Sigmoid colon (tissue), 7 donors: ENCODE results near the gene DNMT1. TPM values are rescaled to one million over a fixed set of nuclear protein-coding genes. Genes with fewer than 3 reads are reported as not detected.
A peak's percentile ranks its signal among the peaks of the same experiment; 100 is the strongest.

ENCODE experiments used
- DNase-seq: peaks from one replicate; pipeline ENCODE4 v3.0.0-alpha.2; 2019
- H3K27ac ChIP-seq, 4 donors: fragments of 200-600 bp; sonication (generic); one replicate each; pipeline ENCODE4 v1.5.1; 2016 to 2019; ENCODE audit warnings: mild to moderate bottlenecking in 1 of 4
- H3K27me3 ChIP-seq, 3 donors: fragments of 200-600 bp; sonication (generic); one replicate each; pipeline ENCODE4 v1.5.1; 2019; ENCODE audit warnings: mild to moderate bottlenecking in 1 of 3
- H3K36me3 ChIP-seq, 4 donors: fragments of 200-600 bp; sonication (generic); one replicate each; pipeline ENCODE4 v1.5.1; 2016 to 2019
- H3K4me1 ChIP-seq, 4 donors: fragments of 200-600 bp; sonication (generic); one replicate each; pipeline ENCODE4 v1.5.1; 2017 to 2019
- H3K4me3 ChIP-seq, 4 donors: fragments of 200-600 bp; sonication (generic); one replicate each; pipeline ENCODE4 v1.5.1; 2017 to 2019; ENCODE audit warnings: mild to moderate bottlenecking in 2 of 4, moderate library complexity in 1 of 4
- H3K9me3 ChIP-seq, 4 donors: fragments of 200-600 bp in 3 of 4; sonication (generic) in 3 of 4; one replicate each; pipeline versions ENCODE4 v1.5.1 to v1.6.1; 2013 to 2019
- CTCF ChIP-seq, 4 experiments: fragments of 450-650 bp in 3 of 4; fragments of 200-600 bp in 1 of 4; IDR thresholded peaks; one replicate each; pipeline ENCODE4 v1.5.1; 2016 to 2019; ENCODE audit warnings: antibody characterized with exemption in 4 of 4, mild to moderate bottlenecking in 3 of 4, moderate library complexity in 2 of 4
- EP300 ChIP-seq, 4 donors: sonication (generic); formaldehyde crosslinking; IDR thresholded peaks; one replicate each; pipeline ENCODE4 v1.6.1; 2017; ENCODE audit warnings: antibody characterized with exemption in 4 of 4
- POLR2A ChIP-seq, 2 donors: fragments of 450-650 bp; IDR thresholded peaks; one replicate each; pipeline ENCODE4 v1.6.1; 2016; ENCODE audit warnings: antibody characterized with exemption in 2 of 2, mild to moderate bottlenecking in 2 of 2, moderate library complexity in 2 of 2
- POLR2AphosphoS5 ChIP-seq, 4 donors: sonication (generic); formaldehyde crosslinking; IDR thresholded peaks; one replicate each; pipeline ENCODE4 v1.6.1; 2017; ENCODE audit warnings: antibody characterized with exemption in 4 of 4
- WGBS, 2 donors: extraction: QIAGEN DNeasy Blood & Tissue Kit; methylation state at CpG; one replicate each; pipeline ENCODE4 v1.1.7; 2013; 5-methylcytosine and 5-hydroxymethylcytosine counted together
- intact Hi-C: fragments of 100-400 bp; cut with DNase I; formaldehyde crosslinking; loops from one replicate; pipeline ENCODE4 v1.15.1; 2023
- polyA plus RNA-seq, 3 donors: library from polyadenylated mRNA; stranded (reverse); fragments of 200-250 nt; gene quantifications; one replicate each; pipeline ENCODE4 v1.2.3, GENCODE V29; 2013
- total RNA-seq, 4 donors: library from RNA; depleted of rRNA; stranded (reverse); fragments of >200 nt; gene quantifications; one replicate each; pipeline ENCODE4 v1.1.0, GENCODE V29; 2016
- donor health status: healthy with polysubstance abuse.
- donor health status: Bipolar disorder and iron deficiency.
- donor health status: healthy.

DNMT1 gene
- total and polyA plus RNA-seq, 7 donors, result 12.0 to 47.9 (median 24.5) TPM

GRCh38 chr19:10122045-10122444 is 72.7 kb downstream of the DNMT1 start:
- no peaks in the 10 kb centered on the region for H3K27me3 ChIP-seq
- WGBS, 2 donors, result 49 to 70% methylated on average over 6 of the region's 6 CpGs
- no peak overlapping the region for H3K4me3 ChIP-seq
- intact Hi-C loops, result no loop called here
- H3K9me3 ChIP-seq, result no peaks in the 10 kb centered on the region
- TF ChIP-seq POLR2AphosphoS5 (IDR thresholded peaks at IDR 0.05) (no peak), CTCF (IDR thresholded peaks at IDR 0.05) (no peak), EP300 (IDR thresholded peaks at IDR 0.05) (no peak), POLR2A (IDR thresholded peaks at IDR 0.05) (no peak)
- DNase-seq, result no peak
- H3K27ac ChIP-seq, result peak overlapping the region; percentile 37 to 88 (median 79)
- H3K36me3 ChIP-seq, result peaks cover 2 to 16% (median 9%) of the 10 kb centered on the region in 4 donors
- peaks cover 0 to 30% (median 15%) of the 10 kb centered on the region in 4 donors for H3K4me1 ChIP-seq

GRCh38 chr19:10120538-10121189 is 74.1 kb downstream of the DNMT1 start:
- H3K36me3 ChIP-seq, result peaks cover 16 to 29% (median 23%) of the 10 kb centered on the region in 4 donors
- peaks cover 0 to 30% (median 16%) of the 10 kb centered on the region in 4 donors for H3K4me1 ChIP-seq
- no peak overlapping the region for H3K4me3 ChIP-seq
- TF ChIP-seq CTCF (IDR thresholded peaks at IDR 0.05) (no peak), POLR2A (IDR thresholded peaks at IDR 0.05) (no peak), EP300 (IDR thresholded peaks at IDR 0.05) (no peak), POLR2AphosphoS5 (IDR thresholded peaks at IDR 0.05) (no peak)
- H3K27me3 ChIP-seq, result no peaks in the 10 kb centered on the region
- intact Hi-C loops, result no loop called here
- no peaks in the 10 kb centered on the region for H3K9me3 ChIP-seq
- peak overlapping the region; percentile 37 to 88 (median 79) for H3K27ac ChIP-seq
- 62 to 75% methylated on average over 9 of the region's 9 CpGs for WGBS, 2 donors
- DNase-seq, result no peak

GRCh38 chr19:10118960-10119359 is 75.8 kb downstream of the DNMT1 start:
- 28 to 51% methylated on average over 12 of the region's 12 CpGs for WGBS, 2 donors
- H3K4me3 ChIP-seq, result peak overlapping the region; percentile 68 to 98 (median 80)
- H3K27ac ChIP-seq, result peak overlapping the region in 3 of 4 donors; percentile 83 to 88 (median 88)
- no peak for DNase-seq
- intact Hi-C loops, result no loop called here
- no peak for TF ChIP-seq POLR2A (IDR thresholded peaks at IDR 0.05)
- TF ChIP-seq EP300 (IDR thresholded peaks at IDR 0.05), result no peak
- no peak for TF ChIP-seq POLR2AphosphoS5 (IDR thresholded peaks at IDR 0.05)
- no peak for TF ChIP-seq CTCF (IDR thresholded peaks at IDR 0.05)
- no peaks in the 10 kb centered on the region for H3K9me3 ChIP-seq
- no peaks in the 10 kb centered on the region for H3K27me3 ChIP-seq
- H3K4me1 ChIP-seq, result peaks cover 0 to 30% (median 16%) of the 10 kb centered on the region in 4 donors
- H3K36me3 ChIP-seq, result peaks cover 27 to 46% (median 31%) of the 10 kb centered on the region in 4 donors

- Histone ChIP-seq H3K4me3 (no peak overlapping the region), H3K27me3 (no peaks in the 10 kb centered on the region), H3K36me3 (peaks cover 27 to 49% (median 31%) of the 10 kb centered on the region in 4 donors), H3K4me1 (peaks cover 0 to 38% (median 22%) of the 10 kb centered on the region in 4 donors), H3K27ac (no peak overlapping the region), H3K9me3 (no peaks in the 10 kb centered on the region)
- TF ChIP-seq POLR2A (IDR thresholded peaks at IDR 0.05), result no peak
- peak in 1 of 4 donors; percentile 2 for TF ChIP-seq POLR2AphosphoS5 (IDR thresholded peaks at IDR 0.05)
- no peak for TF ChIP-seq EP300 (IDR thresholded peaks at IDR 0.05)
- no peak for TF ChIP-seq CTCF (IDR thresholded peaks at IDR 0.05)
- 92% methylated on average over 21 of the region's 21 CpGs for WGBS, 2 donors
- no peak for DNase-seq
- intact Hi-C loops, result no loop called here
Observed at GRCh38 chr19:10116866-10117616, 77.7 kb downstream of the DNMT1 start.
